HCT116 (cell line): ENCODE results near the gene SYNE1. TPM values are rescaled to one million over a fixed set of nuclear protein-coding genes. Genes with fewer than 3 reads are reported as not detected.

Source experiments
- ATAC-seq: fragments of 200-7000 bp; cut with Tn5 transposase; 2 replicates; pipeline ENCODE4 v1.9.1; 2020; ENCODE audit warnings: mild to moderate bottlenecking, moderate library complexity
- BruUV-seq: library from RNA; stranded (reverse); fragments of 400-500 nt; replicated peaks from 2 replicates; lab custom pipeline; 2021; lab: Mats Ljungman, UMichigan
- CTCF ChIA-PET: fragments of 300-600 bp; sonication (Branson Sonifier 250); formaldehyde crosslinking; loops from one replicate; lab custom pipeline; 2021; ENCODE audit warnings: antibody characterized with exemption; lab: Charles Lee
- POLR2A ChIA-PET: fragments of 300-600, 350-600 bp; sonication (Branson Sonifier 250); formaldehyde crosslinking; loops from one replicate; lab custom pipeline; 2021; ENCODE audit warnings: antibody characterized with exemption; lab: Charles Lee
- RAD21 ChIA-PET, 2 experiments: fragments of 300-600 bp; sonication (Branson Sonifier 250); formaldehyde crosslinking; loops; one replicate each; lab custom pipeline; 2023; ENCODE audit warnings: low total read pairs in 2 of 2; ENCODE audit not compliant: uncharacterized antibody in 2 of 2, unreplicated experiment in 2 of 2, low non-redundant PET in 1 of 2; lab: Charles Lee
- DNase-seq: peaks from one replicate; pipeline ENCODE4 v3.0.0-alpha.2; 2010; ENCODE audit warnings: low read depth, low spot score
- H2AFZ ChIP-seq: fragments of 200-600 bp; shearing (Covaris generic), sonication (generic); 2 replicates; pipeline ENCODE4 v1.6.1; 2017; ENCODE audit warnings: low read depth, mixed run types, mixed read lengths, antibody characterized with exemption, low read length; ENCODE audit not compliant: poor library complexity, severe bottlenecking
- H3K27ac ChIP-seq: 2 replicates; pipeline ENCODE4 v1.5.1; 2012; ENCODE audit warnings: low read depth, low read length
- H3K27me3 ChIP-seq: fragments of 200-600 bp; sonication (generic); 2 replicates; pipeline ENCODE4 v1.6.1; 2016; ENCODE audit warnings: mixed run types, low read length, mixed read lengths; ENCODE audit not compliant: insufficient read depth
- H3K36me3 ChIP-seq, 2 experiments: fragments of 200-500 bp in 1 of 2; fragments of 200-600 bp in 1 of 2; sonication (Bioruptor generic) in 1 of 2; sonication (generic) in 1 of 2; 2 replicates each; pipeline versions ENCODE4 v1.5.1 to v1.6.1; 2014 to 2016; ENCODE audit warnings: low read length in 2 of 2, inconsistent platforms in 1 of 2, mixed read lengths in 1 of 2, mixed run types in 1 of 2; ENCODE audit not compliant: insufficient read depth in 2 of 2, control insufficient read depth in 1 of 2
- H3K4me1 ChIP-seq, 2 experiments: fragments of 200-600 bp in 1 of 2; sonication (generic) in 1 of 2; 2 replicates each; pipeline versions ENCODE4 v1.5.1 to v1.6.1; 2012 to 2017; ENCODE audit warnings: low read length in 2 of 2, inconsistent platforms in 1 of 2, mild to moderate bottlenecking in 1 of 2, mixed read lengths in 1 of 2, mixed run types in 1 of 2, moderate library complexity in 1 of 2; ENCODE audit not compliant: insufficient read depth in 2 of 2, control insufficient read depth in 1 of 2
- H3K4me2 ChIP-seq: fragments of 200-600 bp; sonication (generic); 2 replicates; pipeline ENCODE4 v1.6.1; 2017; ENCODE audit warnings: mixed run types, low read length, mixed read lengths
- H3K4me3 ChIP-seq, 2 experiments: fragments of 200-600 bp in 1 of 2; sonication (generic) in 1 of 2; replicated peaks in 1 of 2; 2 replicates each; pipeline ENCODE4 v1.5.1; 2011 to 2016; ENCODE audit warnings: low read length in 2 of 2, control low read depth in 1 of 2, low read depth in 1 of 2, mild to moderate bottlenecking in 1 of 2, mixed read lengths in 1 of 2, mixed run types in 1 of 2
- H3K79me2 ChIP-seq: fragments of 200-600 bp; sonication (generic); 2 replicates; pipeline ENCODE4 v1.6.1; 2017; ENCODE audit warnings: mild to moderate bottlenecking, mixed run types, low read length, moderate library complexity, mixed read lengths; ENCODE audit not compliant: insufficient read depth
- H3K9ac ChIP-seq: fragments of 200-600 bp; sonication (generic); 2 replicates; pipeline ENCODE4 v1.6.1; 2016; ENCODE audit warnings: low read length, mixed read lengths
- H3K9me2 ChIP-seq: fragments of 200-600 bp; sonication (generic), shearing (Covaris generic); 2 replicates; pipeline ENCODE4 v1.6.1; 2017; ENCODE audit warnings: mixed run types, mild to moderate bottlenecking, moderate library complexity; ENCODE audit not compliant: insufficient read depth
- H3K9me3 ChIP-seq, 2 experiments: fragments of 200-500 bp in 1 of 2; fragments of 200-600 bp in 1 of 2; sonication (Bioruptor generic) in 1 of 2; sonication (generic) in 1 of 2; 2 replicates each; pipeline ENCODE4 v1.6.1; 2014 to 2017; ENCODE audit warnings: low read length in 2 of 2, mixed read lengths in 2 of 2, inconsistent platforms in 1 of 2, low read depth in 1 of 2, mild to moderate bottlenecking in 1 of 2, mixed run types in 1 of 2, moderate library complexity in 1 of 2; ENCODE audit not compliant: control insufficient read depth in 1 of 2, insufficient read depth in 1 of 2
- H4K20me1 ChIP-seq: fragments of 200-600 bp; sonication (generic), shearing (Covaris generic); 2 replicates; pipeline ENCODE4 v1.6.1; 2017; ENCODE audit warnings: mixed run types, mild to moderate bottlenecking, moderate library complexity; ENCODE audit not compliant: insufficient read depth
- CBX3 ChIP-seq: IDR thresholded peaks from 2 replicates; pipeline ENCODE4 v1.6.1; 2012; ENCODE audit warnings: low read depth
- SP1 ChIP-seq: IDR thresholded peaks from 2 replicates; pipeline ENCODE4 v1.6.1; 2012; ENCODE audit warnings: low read depth
- SRF ChIP-seq: IDR thresholded peaks from 2 replicates; pipeline ENCODE4 v1.6.1; 2012; ENCODE audit warnings: low read depth
- intact Hi-C: fragments of 100-400 bp; cut with micrococcal nuclease; formaldehyde crosslinking; loops from 2 replicates; pipeline ENCODE4 v1.10.0; 2022
- total RNA-seq: library from RNA; stranded (reverse); gene quantifications from one replicate; pipeline ENCODE4 v1.2.1, GENCODE V29; 2021; ENCODE audit not compliant: unreplicated experiment
- TF ChIP-seq, protein P1 (sequence below): IDR thresholded peaks from 2 replicates; pipeline ENCODE4 v1.6.1; 2012
- TF ChIP-seq, protein P2 (sequence below): IDR thresholded peaks from 2 replicates; pipeline ENCODE4 v1.6.1; 2012
- TF ChIP-seq, protein P3 (sequence below): IDR thresholded peaks from 2 replicates; pipeline ENCODE4 v1.6.1; 2011; ENCODE audit warnings: mild to moderate bottlenecking, low read length, moderate library complexity; ENCODE audit not compliant: insufficient replicate concordance; ENCODE audit errors: extremely low read depth

Gene SYNE1
- total RNA-seq, 1 experiment from 2014 or later: 5.4 TPM

- Histone ChIP-seq H3K9ac (no peak overlapping the region), H3K79me2 (no peaks in the 10 kb centered on the region), H3K4me1 (no peaks in the 10 kb centered on the region), H3K27ac (no peak overlapping the region), H3K9me2 (no peaks in the 10 kb centered on the region), H3K4me3 (no peak overlapping the region), H3K36me3 (no peaks in the 10 kb centered on the region), H3K4me2 (no peak overlapping the region), H4K20me1 (no peaks in the 10 kb centered on the region), H2AFZ (no peak overlapping the region), H3K9me3 (no peaks in the 10 kb centered on the region), H3K27me3 (no peaks in the 10 kb centered on the region)
- intact Hi-C loops: no loop called here
- RAD21 ChIA-PET: no interaction called here
- CTCF ChIA-PET: no interaction called here
- POLR2A ChIA-PET: no interaction called here
- no peak for ATAC-seq
- BruUV-seq: no TSS peak
- no peak for DNase-seq
- TF ChIP-seq, protein P1, sequence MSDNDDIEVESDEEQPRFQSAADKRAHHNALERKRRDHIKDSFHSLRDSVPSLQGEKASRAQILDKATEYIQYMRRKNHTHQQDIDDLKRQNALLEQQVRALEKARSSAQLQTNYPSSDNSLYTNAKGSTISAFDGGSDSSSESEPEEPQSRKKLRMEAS: no peak
- TF ChIP-seq, protein P2, sequence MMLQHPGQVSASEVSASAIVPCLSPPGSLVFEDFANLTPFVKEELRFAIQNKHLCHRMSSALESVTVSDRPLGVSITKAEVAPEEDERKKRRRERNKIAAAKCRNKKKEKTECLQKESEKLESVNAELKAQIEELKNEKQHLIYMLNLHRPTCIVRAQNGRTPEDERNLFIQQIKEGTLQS: no peak
- TF ChIP-seq SP1 (no peak), CBX3 (no peak), SRF (no peak)
- TF ChIP-seq, protein P3, sequence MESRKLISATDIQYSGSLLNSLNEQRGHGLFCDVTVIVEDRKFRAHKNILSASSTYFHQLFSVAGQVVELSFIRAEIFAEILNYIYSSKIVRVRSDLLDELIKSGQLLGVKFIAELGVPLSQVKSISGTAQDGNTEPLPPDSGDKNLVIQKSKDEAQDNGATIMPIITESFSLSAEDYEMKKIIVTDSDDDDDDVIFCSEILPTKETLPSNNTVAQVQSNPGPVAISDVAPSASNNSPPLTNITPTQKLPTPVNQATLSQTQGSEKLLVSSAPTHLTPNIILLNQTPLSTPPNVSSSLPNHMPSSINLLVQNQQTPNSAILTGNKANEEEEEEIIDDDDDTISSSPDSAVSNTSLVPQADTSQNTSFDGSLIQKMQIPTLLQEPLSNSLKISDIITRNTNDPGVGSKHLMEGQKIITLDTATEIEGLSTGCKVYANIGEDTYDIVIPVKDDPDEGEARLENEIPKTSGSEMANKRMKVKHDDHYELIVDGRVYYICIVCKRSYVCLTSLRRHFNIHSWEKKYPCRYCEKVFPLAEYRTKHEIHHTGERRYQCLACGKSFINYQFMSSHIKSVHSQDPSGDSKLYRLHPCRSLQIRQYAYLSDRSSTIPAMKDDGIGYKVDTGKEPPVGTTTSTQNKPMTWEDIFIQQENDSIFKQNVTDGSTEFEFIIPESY: no peak
Observed at GRCh38 chr6:152636609-152637295, 410 bp downstream of the SYNE1 start.
